ENCODE results near the gene TMEM232.

The TMEM232 gene

GRCh38 chr5:110413856-110414255 lies 312.6 kb downstream of the TMEM232 start:
- H3K27ac ChIP-seq = no peak overlapping the region
- no peaks in the 10 kb centered on the region for H3K36me3 ChIP-seq
- TF ChIP-seq CTCF (IDR thresholded peaks at IDR 0.05) = no peak
- H3K4me3 ChIP-seq (ENCODE audit: low read depth in 1 of 2, low read length in 1 of 2) = no peak overlapping the region
- no peaks in the 10 kb centered on the region for H3K27me3 ChIP-seq
- no peaks in the 10 kb centered on the region for H3K4me1 ChIP-seq (ENCODE audit: control insufficient read depth in 1 of 2, insufficient read depth in 1 of 2, low read depth in 1 of 2, low read length in 1 of 2)
- no peaks in the 10 kb centered on the region for H3K9me3 ChIP-seq

GRCh38 chr5:110409571-110409970 lies 316.9 kb downstream of the TMEM232 start:
- TF ChIP-seq CTCF (IDR thresholded peaks at IDR 0.05) = no peak
- Histone ChIP-seq H3K9me3 (no peaks in the 10 kb centered on the region), H3K4me3 (ENCODE audit: low read depth in 1 of 2, low read length in 1 of 2) (no peak overlapping the region), H3K4me1 (ENCODE audit: control insufficient read depth in 1 of 2, insufficient read depth in 1 of 2, low read depth in 1 of 2, low read length in 1 of 2) (no peaks in the 10 kb centered on the region), H3K27ac (no peak overlapping the region), H3K27me3 (no peaks in the 10 kb centered on the region), H3K36me3 (no peaks in the 10 kb centered on the region)

GRCh38 chr5:110402562-110402961 lies 323.9 kb downstream of the TMEM232 start:
- no peaks in the 10 kb centered on the region for H3K36me3 ChIP-seq
- no peaks in the 10 kb centered on the region for H3K4me1 ChIP-seq (ENCODE audit: control insufficient read depth in 1 of 2, insufficient read depth in 1 of 2, low read depth in 1 of 2, low read length in 1 of 2)
- H3K4me3 ChIP-seq (ENCODE audit: low read depth in 1 of 2, low read length in 1 of 2) = no peak overlapping the region
- no peaks in the 10 kb centered on the region for H3K9me3 ChIP-seq
- H3K27me3 ChIP-seq = no peaks in the 10 kb centered on the region
- no peak overlapping the region for H3K27ac ChIP-seq
- TF ChIP-seq CTCF (IDR thresholded peaks at IDR 0.05) = no peak

GRCh38 chr5:110401881-110402280 lies 324.6 kb downstream of the TMEM232 start:
- Histone ChIP-seq H3K36me3 (no peaks in the 10 kb centered on the region), H3K27me3 (no peaks in the 10 kb centered on the region), H3K4me1 (ENCODE audit: control insufficient read depth in 1 of 2, insufficient read depth in 1 of 2, low read depth in 1 of 2, low read length in 1 of 2) (no peaks in the 10 kb centered on the region), H3K4me3 (ENCODE audit: low read depth in 1 of 2, low read length in 1 of 2) (no peak overlapping the region), H3K27ac (no peak overlapping the region), H3K9me3 (no peaks in the 10 kb centered on the region)
- no peak for TF ChIP-seq CTCF (IDR thresholded peaks at IDR 0.05)

- Histone ChIP-seq H3K27ac (no peak overlapping the region), H3K9me3 (no peaks in the 10 kb centered on the region), H3K4me1 (ENCODE audit: control insufficient read depth in 1 of 2, insufficient read depth in 1 of 2, low read depth in 1 of 2, low read length in 1 of 2) (no peaks in the 10 kb centered on the region), H3K36me3 (no peaks in the 10 kb centered on the region), H3K27me3 (no peaks in the 10 kb centered on the region), H3K4me3 (ENCODE audit: low read depth in 1 of 2, low read length in 1 of 2) (no peak overlapping the region)
- no peak for TF ChIP-seq CTCF (IDR thresholded peaks at IDR 0.05)
Observed at GRCh38 chr5:110398951-110399350, 327.5 kb downstream of the TMEM232 start.

GRCh38 chr5:110397281-110397680 lies 329.2 kb downstream of the TMEM232 start:
- Histone ChIP-seq H3K36me3 (no peaks in the 10 kb centered on the region), H3K4me1 (ENCODE audit: control insufficient read depth in 1 of 2, insufficient read depth in 1 of 2, low read depth in 1 of 2, low read length in 1 of 2) (no peaks in the 10 kb centered on the region), H3K4me3 (ENCODE audit: low read depth in 1 of 2, low read length in 1 of 2) (no peak overlapping the region), H3K9me3 (no peaks in the 10 kb centered on the region), H3K27ac (no peak overlapping the region), H3K27me3 (no peaks in the 10 kb centered on the region)
- no peak for TF ChIP-seq CTCF (IDR thresholded peaks at IDR 0.05)
